Left kidney (tissue), 2 donors: ENCODE data around the gene GRK2. TPM values are rescaled to one million over a fixed set of nuclear protein-coding genes. Genes with fewer than 3 reads are reported as not detected.

Experiments
- DNase-seq: peaks from one replicate; pipeline ENCODE4 v3.0.0-alpha.2; 2013
- polyA plus RNA-seq: library from polyadenylated mRNA; unstranded; fragments of 120-200 nt; gene quantifications from one replicate; pipeline ENCODE4 v1.2.1, GENCODE V29; 2013; ENCODE audit not compliant: insufficient read length

The GRK2 gene
- polyA plus RNA-seq, 1 donor = 52.4 TPM

DNA sequence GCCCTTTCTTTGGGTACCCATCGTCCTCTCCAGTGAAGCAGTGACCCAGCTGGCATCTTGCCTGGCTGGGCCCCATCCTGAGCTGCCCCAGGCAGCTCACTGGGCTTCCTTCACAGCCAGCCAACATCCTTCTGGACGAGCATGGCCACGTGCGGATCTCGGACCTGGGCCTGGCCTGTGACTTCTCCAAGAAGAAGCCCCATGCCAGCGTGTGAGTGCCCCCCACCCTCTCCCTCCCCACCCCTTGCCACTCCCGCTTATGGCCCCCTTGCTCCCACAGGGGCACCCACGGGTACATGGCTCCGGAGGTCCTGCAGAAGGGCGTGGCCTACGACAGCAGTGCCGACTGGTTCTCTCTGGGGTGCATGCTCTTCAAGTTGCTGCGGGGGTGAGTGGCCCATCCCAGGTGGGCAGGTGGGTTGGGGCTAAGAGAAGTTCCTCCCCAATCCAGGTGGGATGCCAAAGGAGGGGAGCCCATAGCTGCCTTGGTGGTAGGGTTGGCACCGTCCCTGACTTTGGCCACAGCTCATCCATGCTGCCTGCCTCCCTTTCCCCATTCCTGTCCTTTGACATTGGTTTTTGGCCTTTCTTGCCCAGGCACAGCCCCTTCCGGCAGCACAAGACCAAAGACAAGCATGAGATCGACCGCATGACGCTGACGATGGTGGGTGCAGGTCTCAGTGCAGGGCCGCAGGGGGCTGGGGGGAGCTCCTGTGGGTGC is 16.0 kb downstream of the GRK2 start:
- DNase-seq = no peak

DNA sequence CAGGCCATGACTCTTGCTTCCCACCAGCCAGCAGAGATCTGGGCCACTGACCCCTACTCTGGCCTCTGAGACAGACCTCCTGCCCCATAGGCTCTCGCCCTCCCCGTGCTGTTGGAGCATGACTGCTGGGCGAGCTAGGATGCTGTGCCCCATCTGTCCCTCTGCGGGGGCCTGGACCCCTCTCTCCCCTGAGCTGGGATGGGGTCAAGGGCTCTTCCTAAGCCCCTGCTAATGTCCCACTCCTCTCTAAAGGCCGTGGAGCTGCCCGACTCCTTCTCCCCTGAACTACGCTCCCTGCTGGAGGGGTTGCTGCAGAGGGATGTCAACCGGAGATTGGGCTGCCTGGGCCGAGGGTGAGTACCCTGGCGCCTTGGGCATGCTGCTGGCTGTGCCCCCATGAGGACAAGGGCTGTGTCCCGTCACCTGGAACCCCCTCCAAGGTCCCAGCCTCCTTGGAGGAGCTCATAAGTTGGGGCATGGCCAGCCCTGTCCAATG is 16.7 kb downstream of the GRK2 start:
- DNase-seq = no peak

DNA sequence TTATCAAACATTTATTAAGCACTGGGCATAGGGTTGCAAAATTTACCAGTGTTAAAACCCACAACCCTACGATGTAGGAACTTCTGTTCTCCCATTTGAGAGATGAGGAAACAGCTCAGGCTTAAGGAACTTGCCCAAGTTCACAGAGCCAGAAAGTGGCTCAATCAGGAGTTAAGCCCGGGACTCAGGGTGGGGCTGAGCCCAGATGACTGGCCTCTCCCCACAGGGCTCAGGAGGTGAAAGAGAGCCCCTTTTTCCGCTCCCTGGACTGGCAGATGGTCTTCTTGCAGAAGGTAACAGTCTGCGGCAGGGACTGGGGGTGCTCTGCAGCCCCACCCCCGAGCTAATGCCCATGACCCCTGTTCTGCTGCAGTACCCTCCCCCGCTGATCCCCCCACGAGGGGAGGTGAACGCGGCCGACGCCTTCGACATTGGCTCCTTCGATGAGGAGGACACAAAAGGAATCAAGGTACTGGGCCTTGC is 17.2 kb downstream of the GRK2 start:
- DNase-seq = no peak

DNA sequence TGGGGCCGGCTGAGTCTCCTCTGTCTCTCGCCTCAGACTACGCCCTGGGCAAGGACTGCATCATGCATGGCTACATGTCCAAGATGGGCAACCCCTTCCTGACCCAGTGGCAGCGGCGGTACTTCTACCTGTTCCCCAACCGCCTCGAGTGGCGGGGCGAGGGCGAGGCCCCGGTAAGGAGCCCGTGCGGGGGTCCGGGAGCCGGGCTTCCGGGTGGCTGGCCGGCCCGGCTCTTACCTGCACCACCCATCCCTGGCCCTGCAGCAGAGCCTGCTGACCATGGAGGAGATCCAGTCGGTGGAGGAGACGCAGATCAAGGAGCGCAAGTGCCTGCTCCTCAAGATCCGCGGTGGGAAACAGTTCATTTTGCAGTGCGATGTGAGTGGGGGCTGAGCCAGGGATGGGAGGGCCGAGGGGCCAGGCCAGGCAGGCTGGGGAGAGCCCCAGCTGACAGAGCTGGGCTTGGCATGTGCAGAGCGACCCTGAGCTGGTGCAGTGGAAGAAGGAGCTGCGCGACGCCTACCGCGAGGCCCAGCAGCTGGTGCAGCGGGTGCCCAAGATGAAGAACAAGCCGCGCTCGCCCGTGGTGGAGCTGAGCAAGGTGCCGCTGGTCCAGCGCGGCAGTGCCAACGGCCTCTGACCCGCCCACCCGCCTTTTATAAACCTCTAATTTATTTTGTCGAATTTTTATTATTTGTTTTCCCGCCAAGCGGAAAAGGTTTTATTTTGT is 18.7 kb downstream of the GRK2 start:
- no peak for DNase-seq

DNA sequence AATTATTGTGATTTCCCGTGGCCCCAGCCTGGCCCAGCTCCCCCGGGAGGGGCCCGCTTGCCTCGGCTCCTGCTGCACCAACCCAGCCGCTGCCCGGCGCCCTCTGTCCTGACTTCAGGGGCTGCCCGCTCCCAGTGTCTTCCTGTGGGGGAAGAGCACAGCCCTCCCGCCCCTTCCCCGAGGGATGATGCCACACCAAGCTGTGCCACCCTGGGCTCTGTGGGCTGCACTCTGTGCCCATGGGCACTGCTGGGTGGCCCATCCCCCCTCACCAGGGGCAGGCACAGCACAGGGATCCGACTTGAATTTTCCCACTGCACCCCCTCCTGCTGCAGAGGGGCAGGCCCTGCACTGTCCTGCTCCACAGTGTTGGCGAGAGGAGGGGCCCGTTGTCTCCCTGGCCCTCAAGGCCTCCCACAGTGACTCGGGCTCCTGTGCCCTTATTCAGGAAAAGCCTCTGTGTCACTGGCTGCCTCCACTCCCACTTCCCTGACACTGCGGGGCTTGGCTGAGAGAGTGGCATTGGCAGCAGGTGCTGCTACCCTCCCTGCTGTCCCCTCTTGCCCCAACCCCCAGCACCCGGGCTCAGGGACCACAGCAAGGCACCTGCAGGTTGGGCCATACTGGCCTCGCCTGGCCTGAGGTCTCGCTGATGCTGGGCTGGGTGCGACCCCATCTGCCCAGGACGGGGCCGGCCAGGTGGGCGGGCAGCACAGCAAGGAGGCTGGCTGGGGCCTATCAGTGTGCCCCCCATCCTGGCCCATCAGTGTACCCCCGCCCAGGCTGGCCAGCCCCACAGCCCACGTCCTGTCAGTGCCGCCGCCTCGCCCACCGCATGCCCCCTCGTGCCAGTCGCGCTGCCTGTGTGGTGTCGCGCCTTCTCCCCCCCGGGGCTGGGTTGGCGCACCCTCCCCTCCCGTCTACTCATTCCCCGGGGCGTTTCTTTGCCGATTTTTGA is 19.5 kb downstream of the GRK2 start:
- DNase-seq = no peak

DNA sequence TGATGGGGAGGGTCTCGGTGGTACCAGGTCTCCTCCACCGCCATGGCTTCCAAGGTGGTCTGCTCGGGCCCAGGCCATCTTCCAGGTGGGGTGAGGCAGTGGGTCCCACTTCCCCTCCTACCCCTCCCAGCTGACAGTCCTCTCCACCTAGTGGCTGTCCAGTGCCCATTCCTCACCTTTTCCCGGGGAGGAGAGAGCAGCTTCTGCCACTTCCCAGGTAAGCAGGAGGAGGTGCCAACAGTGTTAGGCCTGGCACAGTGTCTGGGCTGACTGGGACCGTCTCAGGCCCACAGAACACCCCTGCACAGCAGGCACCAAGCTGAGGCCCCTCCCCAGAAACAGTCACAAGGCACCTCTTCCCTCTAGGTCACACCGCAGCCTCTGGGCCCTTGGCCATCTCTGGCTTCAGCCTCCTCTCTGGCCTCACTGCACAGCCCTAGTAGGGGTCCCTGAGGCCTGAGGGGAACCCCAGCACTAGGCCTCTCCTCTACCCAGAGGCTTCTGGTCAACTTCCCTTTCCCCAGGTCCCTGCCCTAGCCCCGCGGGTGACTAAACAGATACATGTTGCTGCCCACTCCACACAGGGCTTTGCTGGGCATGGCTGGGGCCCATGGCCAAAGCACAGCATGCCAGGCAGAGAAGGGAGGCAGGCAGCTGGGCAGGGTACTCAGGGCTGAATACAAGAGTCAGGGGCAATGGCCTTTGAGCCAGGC is 20.5 kb downstream of the GRK2 start:
- DNase-seq = no peak

DNA sequence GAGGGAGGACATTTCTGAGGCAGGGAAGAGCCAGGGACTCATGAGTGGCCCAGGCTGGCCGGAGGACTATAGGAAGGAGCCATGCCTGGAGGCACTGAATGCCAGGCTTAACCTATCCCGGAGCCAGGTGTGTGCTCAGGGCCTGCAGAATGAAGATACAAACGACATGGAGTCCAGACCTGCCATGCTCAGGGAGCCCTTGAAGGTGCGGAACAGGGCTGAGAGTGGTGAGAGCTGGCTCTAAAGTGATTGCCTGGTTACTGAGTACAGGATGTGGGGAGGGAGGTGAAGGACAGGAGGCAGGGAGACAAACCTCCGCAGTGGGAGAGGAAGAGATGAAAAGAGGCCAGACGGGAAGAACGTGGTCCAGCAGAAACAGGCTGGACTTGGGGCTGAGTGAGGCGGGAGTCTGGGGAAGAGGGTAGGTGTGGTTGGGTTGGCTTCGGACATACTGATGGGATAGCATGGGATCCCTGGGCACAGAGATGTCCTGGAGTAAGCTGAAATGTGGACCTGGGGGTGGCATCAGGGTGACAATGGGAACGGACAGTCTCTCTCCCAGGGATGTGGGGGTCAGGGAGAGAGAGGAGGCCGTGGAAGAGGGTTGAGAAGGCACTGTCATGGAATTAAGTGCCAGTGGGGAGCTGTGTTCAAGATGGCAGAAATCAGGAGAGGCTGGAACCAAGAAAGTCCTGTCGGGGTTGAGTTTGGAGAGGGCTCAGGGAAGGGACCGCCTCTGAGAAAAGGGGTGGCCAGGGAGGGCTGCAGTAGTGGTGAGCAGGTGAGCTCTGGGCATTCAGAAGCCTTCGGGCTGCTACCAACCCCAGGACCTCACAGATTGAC is 21.3 kb downstream of the GRK2 start:
- no peak for DNase-seq

DNA sequence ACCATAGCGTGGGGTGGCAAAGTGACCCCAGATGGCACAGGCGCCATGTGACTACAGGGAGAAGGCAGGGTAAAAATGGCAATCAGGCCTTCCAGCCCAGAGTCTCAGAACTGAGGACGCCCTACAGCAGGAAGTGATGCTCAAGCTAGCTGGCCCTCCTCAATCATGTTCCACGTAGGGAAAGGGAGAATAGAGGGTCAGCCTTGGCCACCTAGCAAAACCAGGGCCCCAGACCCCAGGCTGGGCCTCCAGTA is 21.9 kb downstream of the GRK2 start:
- no peak for DNase-seq

DNA sequence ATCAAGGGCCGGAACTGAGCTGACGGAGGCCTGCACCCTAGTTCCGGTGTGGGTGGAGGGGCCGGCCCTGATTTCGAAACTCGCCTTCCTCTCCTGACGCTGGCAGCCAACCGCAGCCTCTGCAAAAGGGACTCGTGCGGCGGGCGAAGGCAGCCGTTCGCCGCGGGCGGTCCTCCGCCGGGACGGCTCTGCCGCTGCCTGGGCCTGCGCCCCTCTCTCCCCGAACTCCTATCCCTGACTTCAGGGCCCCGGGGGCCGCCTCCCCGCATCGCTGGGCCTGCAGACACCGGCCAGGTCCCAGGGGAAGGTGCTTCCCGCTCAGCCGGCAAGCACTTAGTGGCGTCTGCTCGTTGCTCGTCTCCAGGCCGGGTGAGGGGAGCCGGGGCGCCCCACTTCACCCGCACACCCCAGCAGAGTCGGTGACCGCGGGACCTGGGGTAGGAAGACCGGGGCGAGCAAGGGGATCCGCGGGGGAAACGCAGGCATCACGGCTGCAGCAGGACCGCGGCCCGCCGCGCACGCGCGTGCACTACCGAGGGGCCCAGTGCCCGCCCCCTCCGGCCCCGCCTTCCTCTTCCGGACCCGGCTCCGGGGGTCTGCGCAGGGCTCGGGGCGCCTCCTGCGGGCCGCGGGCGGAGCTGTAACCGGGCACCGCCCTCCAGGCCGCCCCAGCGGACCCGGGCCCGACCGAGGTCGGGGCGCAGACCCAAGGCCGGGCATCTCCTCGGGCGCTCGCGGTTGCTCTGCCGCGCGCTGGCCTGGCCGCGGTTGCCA is 22.4 kb downstream of the GRK2 start:
- DNase-seq = peak; percentile 86

DNA sequence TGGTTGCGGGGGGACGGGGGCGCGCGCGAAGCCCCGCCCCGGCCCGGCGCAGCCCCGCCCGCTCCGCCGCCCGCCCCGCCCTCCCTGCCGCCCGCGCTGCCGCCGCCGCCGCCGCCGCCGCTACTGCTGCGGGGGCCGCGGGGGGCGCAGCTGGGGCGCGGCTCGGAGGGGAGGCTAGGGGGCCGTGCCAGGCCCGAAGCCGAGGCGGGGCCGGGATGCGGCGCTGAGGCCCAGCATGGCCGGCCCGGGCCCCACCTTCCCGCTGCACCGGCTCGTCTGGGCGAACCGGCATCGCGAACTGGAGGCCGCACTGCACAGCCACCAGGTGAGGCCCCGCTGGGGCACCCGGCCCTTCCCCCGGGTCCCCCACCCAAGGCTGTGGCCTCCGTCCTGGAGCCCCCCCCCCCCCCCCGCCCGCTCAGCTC is 23.0 kb downstream of the GRK2 start, which contains the start of gene ANKRD13D:
TSS of gene ANKRD13D (plus strand) at position 78 of the 425 bp plus-strand sequence. CDS start at position 236, 158 bp downstream.
- DNase-seq = no peak

DNA sequence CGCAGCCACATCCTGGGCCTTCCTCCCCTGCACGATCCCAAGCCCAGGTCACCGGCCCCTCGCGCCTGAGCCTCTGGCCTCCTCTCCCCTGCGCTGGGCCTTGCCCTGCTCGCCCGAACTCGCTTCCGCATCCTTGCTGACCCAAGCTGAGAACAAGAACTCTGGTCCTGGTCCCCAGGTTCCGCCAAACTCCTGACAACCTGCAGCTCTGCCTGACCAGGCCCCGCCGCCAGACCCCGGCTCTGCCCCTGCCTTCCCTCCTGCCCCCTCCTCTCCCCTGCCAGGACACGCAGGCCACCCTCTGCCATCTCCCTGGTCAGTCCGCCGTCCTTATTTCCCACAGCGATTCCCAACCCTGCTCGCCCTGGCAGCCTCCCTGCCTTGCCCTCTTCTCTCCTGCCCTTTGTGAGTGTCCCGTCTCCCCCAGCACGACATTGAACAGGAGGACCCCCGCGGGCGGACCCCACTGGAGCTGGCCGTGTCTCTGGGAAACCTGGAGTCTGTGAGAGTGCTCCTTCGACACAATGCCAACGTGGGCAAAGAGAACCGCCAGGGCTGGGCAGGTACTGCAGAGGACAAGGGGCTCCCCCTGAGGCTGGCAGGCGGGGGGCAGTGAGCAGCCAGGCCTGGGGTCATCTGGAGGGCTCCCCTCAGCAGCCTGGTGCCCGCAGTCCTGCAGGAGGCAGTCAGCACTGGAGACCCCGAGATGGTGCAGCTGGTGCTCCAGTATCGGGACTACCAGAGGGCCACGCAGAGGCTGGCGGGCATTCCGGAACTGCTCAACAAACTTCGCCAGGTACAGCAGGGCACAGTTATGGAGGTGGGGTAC is 23.6 kb downstream of the GRK2 start:
- DNase-seq = no peak

DNA sequence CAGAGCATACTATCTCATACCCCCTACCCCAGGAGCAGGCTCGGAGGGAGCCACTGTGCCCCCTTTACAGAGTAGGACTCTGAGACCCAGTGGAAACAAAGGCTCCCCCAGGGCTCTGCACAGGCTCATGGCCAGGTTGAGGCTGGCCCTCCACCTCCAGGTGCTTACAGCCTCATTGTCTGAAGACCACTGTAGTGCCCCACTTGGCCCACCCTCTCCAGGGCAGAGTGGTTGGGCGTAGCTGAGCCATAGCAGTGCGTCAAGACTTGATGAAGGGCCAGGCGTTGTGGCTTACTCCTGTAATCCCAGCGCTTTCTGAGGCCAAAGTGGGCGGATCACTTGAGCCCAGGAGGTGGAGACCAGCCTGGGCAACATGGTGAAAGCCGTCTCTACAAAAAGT is 24.5 kb downstream of the GRK2 start:
- no peak for DNase-seq

DNA sequence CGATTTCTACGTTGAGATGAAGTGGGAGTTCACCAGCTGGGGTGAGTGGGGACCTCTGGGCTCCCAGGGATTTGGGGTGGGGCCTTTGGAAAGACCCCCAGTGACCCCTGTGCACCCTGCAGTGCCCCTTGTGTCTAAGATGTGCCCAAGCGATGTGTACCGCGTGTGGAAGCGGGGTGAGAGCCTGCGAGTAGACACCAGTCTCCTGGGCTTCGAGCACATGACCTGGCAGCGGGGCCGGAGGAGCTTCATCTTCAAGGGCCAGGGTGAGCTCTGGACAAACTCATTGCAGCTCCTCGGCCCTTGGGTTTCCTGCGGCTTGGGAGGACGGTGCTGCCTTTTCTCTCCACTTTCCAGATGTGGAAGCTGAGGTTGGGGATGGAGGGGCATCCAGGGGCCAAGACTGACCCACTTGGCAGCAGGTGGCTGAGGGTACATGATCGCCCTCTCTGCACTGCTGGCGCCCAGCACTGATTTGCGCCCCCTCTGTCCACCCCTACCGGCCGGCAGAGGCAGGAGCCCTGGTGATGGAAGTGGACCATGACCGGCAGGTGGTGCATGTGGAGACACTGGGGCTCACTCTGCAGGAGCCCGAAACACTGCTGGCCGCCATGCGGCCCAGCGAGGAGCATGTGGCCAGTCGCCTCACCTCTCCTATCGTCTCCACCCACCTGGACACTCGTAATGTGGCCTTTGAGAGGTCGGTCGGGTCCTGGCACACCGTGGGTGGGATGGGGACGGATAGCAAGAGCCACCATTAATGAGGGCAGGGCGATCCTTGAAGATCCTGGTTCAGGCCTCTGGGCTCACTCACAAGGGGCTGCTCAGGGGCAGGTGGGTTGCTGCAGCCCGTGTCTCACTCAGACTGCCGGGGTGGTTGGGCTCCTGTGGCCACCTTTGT is 25.5 kb downstream of the GRK2 start:
- no peak for DNase-seq

DNA sequence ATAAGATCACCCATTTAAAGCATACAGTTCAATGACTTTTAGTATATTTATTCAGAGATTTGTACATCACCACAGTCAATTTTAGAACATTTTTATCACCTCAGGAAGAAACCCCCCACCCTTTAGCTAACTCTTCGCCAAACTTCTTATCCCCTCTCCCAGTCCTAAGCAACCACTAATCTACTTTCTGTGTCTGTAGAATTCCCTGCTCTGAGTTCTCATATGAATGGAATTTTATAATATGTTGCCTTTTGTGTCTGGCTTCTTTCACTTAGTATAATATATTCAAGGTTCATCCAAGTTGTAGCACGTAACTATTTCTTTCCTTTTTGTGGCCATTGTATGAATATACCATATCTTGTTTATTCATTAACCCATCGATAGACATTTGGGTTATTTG is 26.4 kb downstream of the GRK2 start:
- DNase-seq = no peak

DNA sequence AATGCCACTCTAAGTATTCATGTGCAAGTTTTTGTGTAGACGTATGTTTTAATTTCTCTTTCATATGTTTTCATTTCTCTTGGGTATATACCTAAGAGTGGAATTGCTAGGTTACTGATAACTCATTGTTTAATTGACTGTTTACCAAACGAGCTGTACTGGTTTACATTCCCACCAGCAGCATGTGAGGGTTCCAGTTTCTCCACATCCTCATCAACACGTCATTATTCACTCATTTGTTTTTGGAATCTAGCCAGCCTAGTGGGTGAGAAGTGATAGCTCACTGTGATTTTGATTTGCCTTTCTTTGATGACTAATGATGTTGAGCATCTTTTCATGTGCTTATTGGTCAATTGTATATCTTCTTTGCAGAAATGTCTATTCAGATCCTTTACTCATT is 26.8 kb downstream of the GRK2 start:
- no peak for DNase-seq

DNA sequence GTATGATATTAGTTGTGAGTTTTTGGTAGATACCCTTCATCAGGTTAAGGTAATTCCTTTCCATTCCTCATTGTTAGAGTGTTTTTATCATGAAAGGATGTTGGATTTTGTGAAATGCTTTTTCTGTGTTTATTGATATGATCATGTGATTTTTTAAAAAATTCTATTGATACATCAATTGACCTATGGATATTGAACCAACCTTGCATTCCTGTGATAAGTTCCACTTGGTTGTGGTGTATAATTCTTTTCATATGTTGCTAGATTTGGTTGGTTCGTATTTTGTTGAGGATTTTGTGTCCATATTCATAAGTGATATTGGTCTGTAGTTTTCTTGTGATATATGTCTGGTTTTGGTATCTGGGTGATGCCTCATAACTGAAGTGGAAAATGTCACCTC is 29.6 kb downstream of the GRK2 start:
- DNase-seq = no peak

DNA sequence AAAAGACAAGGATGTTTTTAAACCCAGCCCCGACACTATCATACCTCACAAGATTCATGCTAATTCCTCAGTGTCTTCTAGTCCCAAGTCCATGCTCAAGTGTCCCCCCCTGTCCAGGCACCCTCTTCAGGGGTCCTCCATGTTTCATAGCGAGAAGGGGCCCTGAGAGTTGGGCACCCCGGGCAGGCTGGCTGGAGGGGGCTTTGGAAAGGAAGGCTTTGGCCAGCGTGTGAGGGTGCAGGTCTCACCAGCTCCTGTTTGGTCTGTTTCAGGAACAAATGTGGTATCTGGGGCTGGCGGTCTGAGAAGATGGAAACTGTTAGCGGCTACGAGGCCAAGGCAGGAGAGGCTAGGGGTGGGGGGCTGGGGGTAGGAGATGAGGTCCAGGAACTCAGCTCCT is 32.5 kb downstream of the GRK2 start:
- DNase-seq = no peak
